PC-9 (cell line): ENCODE results near the gene MRPL18. TPM values are rescaled to one million over a fixed set of nuclear protein-coding genes. Genes with fewer than 3 reads are reported as not detected.

ENCODE experiments used
- BruUV-seq: library from RNA; stranded (reverse); fragments of 400-500 nt; replicated peaks from 2 replicates; lab custom pipeline; 2021; lab: Mats Ljungman, UMichigan
- CTCF ChIA-PET: fragments of 300-600 bp; sonication (Branson Sonifier 250); formaldehyde crosslinking; loops from one replicate; lab custom pipeline; 2022; ENCODE audit warnings: antibody characterized with exemption; lab: Charles Lee
- POLR2A ChIA-PET: fragments of 300-600 bp; sonication (Branson Sonifier 250); formaldehyde crosslinking; loops from one replicate; lab custom pipeline; 2022; ENCODE audit warnings: antibody characterized with exemption; ENCODE audit not compliant: unreplicated experiment; lab: Charles Lee
- DNase-seq, 2 experiments: peaks; one replicate each; pipeline versions ENCODE4 v3.0.0 to v3.0.0-alpha.2; 2015 to 2022; ENCODE audit warnings: mixed read lengths in 1 of 2
- H2AFZ ChIP-seq: fragments of 200-600 bp; sonication (generic); 2 replicates; pipeline ENCODE4 v1.8.1; 2017; ENCODE audit warnings: antibody characterized with exemption
- H3F3A ChIP-seq: fragments of 200-600 bp; sonication (generic); 2 replicates; pipeline ENCODE4 v1.8.1; 2017; ENCODE audit warnings: antibody characterized with exemption, mild to moderate bottlenecking, low read depth; ENCODE audit not compliant: insufficient read depth
- H3K27ac ChIP-seq: fragments of 200-600 bp; sonication (generic); 2 replicates; pipeline ENCODE4 v1.6.1; 2016; ENCODE audit warnings: mixed run types
- H3K27me3 ChIP-seq: fragments of 200-600 bp; sonication (generic); 2 replicates; pipeline ENCODE4 v1.6.1; 2016; ENCODE audit warnings: low read depth, mixed run types; ENCODE audit not compliant: insufficient read depth
- H3K36me3 ChIP-seq: fragments of 200-600 bp; sonication (generic); 2 replicates; pipeline ENCODE4 v1.6.1; 2016; ENCODE audit warnings: low read depth, mixed run types
- H3K4me1 ChIP-seq: fragments of 200-600 bp; sonication (generic); replicated peaks from 2 replicates; pipeline ENCODE4 v1.6.1; 2016; ENCODE audit warnings: mixed run types; ENCODE audit not compliant: insufficient read depth
- H3K4me2 ChIP-seq: fragments of 200-600 bp; sonication (generic); 2 replicates; pipeline ENCODE4 v1.6.1; 2017; ENCODE audit warnings: mixed run types
- H3K4me3 ChIP-seq: fragments of 200-600 bp; sonication (generic); 2 replicates; pipeline ENCODE4 v1.6.1; 2016; ENCODE audit warnings: mixed run types
- H3K79me2 ChIP-seq: fragments of 200-600 bp; sonication (generic); 2 replicates; pipeline ENCODE4 v1.6.1; 2017; ENCODE audit warnings: low read depth, mixed run types
- H3K9me2 ChIP-seq: fragments of 200-600 bp; sonication (generic); 2 replicates; pipeline ENCODE4 v1.8.1; 2017; ENCODE audit warnings: mild to moderate bottlenecking; ENCODE audit not compliant: insufficient read depth
- H3K9me3 ChIP-seq: fragments of 200-600 bp; sonication (generic); 2 replicates; pipeline ENCODE4 v1.8.1; 2016; ENCODE audit warnings: low read depth; ENCODE audit not compliant: insufficient read depth
- H4K20me1 ChIP-seq: fragments of 200-600 bp; sonication (generic); 2 replicates; pipeline ENCODE4 v1.8.1; 2017; ENCODE audit not compliant: insufficient read depth
- EZH2 ChIP-seq: fragments of 200-600 bp; sonication (generic); IDR thresholded peaks from 2 replicates; pipeline ENCODE4 v1.8.0; 2017; ENCODE audit warnings: antibody characterized with exemption, low read depth
- intact Hi-C: fragments of 100-400 bp; cut with micrococcal nuclease; formaldehyde crosslinking; loops from one replicate; pipeline ENCODE4 v1.10.0; 2022; ENCODE audit not compliant: unreplicated experiment
- total RNA-seq: library from RNA; stranded (reverse); gene quantifications from 2 replicates; pipeline ENCODE4 v1.2.3, GENCODE V29; 2021
- TF ChIP-seq, protein P1 (sequence below): fragments of 200-600 bp; sonication (generic); conservative IDR thresholded peaks from 2 replicates; pipeline ENCODE4 v1.6.1; 2017; ENCODE audit warnings: mixed run types, antibody characterized with exemption, mild to moderate bottlenecking, moderate library complexity

MRPL18 gene
- total RNA-seq, 1 experiment from 2014 or later: 54.4 TPM

DNA sequence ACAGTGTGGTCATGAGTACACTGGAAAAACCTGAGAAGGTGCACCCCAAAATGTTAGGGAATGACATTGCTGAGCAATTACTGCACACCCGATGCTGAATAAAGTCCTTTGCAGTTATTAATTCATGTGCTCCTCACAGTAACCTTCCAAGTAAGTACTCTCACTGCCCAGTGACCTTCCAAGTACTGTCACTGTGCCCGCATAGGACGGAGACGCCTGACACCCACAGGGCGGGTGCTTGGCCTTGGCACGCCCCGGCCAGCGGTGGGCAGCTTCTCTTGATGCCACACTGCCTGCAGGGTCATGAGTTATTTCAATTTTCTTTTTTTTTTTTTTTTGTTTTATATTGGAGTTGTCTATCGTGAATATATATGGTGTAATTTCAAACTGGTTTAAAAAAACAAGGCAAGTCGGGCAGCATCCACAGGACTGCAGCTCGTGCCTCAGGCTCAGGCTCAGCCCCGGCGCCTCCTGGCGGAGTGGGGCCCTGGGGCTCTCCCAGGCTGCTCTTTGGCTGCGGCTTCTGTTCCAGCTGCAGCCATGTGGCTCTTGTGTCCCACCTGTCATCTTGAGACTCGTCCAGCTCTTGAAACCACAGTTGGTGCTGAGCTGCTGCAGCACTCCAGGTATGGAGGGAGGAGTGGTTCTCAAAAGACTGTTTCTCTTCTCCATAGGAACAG is 36.8 kb downstream of the MRPL18 start:
- ChIA-PET CTCF (no interaction called here), POLR2A (no interaction called here)
- Histone ChIP-seq H3K4me1 (no peaks in the 10 kb centered on the region), H3K9me2 (no peaks in the 10 kb centered on the region), H3K27me3 (peaks cover 4% of the 10 kb centered on the region; the same call in 1 of the 2 replicates), H4K20me1 (no peaks in the 10 kb centered on the region), H3K27ac (no peak overlapping the region), H3K4me2 (no peak overlapping the region), H3K4me3 (no peak overlapping the region), H3K9me3 (no peaks in the 10 kb centered on the region), H3K79me2 (no peaks in the 10 kb centered on the region), H3F3A (no peaks in the 10 kb centered on the region), H3K36me3 (no peaks in the 10 kb centered on the region), H2AFZ (no peak overlapping the region)
- no peak for DNase-seq
- intact Hi-C loops: no loop called here
- BruUV-seq: no TSS peak
- no peak for TF ChIP-seq EZH2

GRCh38 chr6:159828074-159828473 is 37.8 kb downstream of the MRPL18 start:
- no peak for DNase-seq
- CTCF ChIA-PET: no interaction called here
- BruUV-seq: no TSS peak

GRCh38 chr6:159829526-159829925 is 39.3 kb downstream of the MRPL18 start:
- ChIA-PET CTCF (interaction anchor here (0.6 kb wide), 2 partner anchors 34 to 1256 kb away, joined by 3 to 5 read pairs; no protein-coding TSS in a partner anchor), POLR2A (no interaction called here)
- no peak for TF ChIP-seq EZH2
- TF ChIP-seq, protein P1, sequence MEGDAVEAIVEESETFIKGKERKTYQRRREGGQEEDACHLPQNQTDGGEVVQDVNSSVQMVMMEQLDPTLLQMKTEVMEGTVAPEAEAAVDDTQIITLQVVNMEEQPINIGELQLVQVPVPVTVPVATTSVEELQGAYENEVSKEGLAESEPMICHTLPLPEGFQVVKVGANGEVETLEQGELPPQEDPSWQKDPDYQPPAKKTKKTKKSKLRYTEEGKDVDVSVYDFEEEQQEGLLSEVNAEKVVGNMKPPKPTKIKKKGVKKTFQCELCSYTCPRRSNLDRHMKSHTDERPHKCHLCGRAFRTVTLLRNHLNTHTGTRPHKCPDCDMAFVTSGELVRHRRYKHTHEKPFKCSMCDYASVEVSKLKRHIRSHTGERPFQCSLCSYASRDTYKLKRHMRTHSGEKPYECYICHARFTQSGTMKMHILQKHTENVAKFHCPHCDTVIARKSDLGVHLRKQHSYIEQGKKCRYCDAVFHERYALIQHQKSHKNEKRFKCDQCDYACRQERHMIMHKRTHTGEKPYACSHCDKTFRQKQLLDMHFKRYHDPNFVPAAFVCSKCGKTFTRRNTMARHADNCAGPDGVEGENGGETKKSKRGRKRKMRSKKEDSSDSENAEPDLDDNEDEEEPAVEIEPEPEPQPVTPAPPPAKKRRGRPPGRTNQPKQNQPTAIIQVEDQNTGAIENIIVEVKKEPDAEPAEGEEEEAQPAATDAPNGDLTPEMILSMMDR: no peak
- H3K4me1 ChIP-seq: no peaks in the 10 kb centered on the region
- no peaks in the 10 kb centered on the region for H3K9me3 ChIP-seq
- no peaks in the 10 kb centered on the region; the same call in 1 of the 2 replicates for H3K27me3 ChIP-seq
- H3K36me3 ChIP-seq: no peaks in the 10 kb centered on the region
- intact Hi-C loops: no loop called here
- H4K20me1 ChIP-seq: no peaks in the 10 kb centered on the region
- no peak for DNase-seq
- H2AFZ ChIP-seq: no peak overlapping the region
- no peak overlapping the region for H3K4me2 ChIP-seq
- no peak overlapping the region for H3K27ac ChIP-seq
- H3K79me2 ChIP-seq: no peaks in the 10 kb centered on the region
- BruUV-seq: no TSS peak
- no peaks in the 10 kb centered on the region for H3F3A ChIP-seq
- no peaks in the 10 kb centered on the region for H3K9me2 ChIP-seq
- no peak overlapping the region for H3K4me3 ChIP-seq

More at GRCh38 chr6:159828074-159828473, 37.8 kb downstream of the MRPL18 start:
- POLR2A ChIA-PET: no interaction called here
- H3K79me2 ChIP-seq: no peaks in the 10 kb centered on the region
- no peak overlapping the region for H3K27ac ChIP-seq
- no peaks in the 10 kb centered on the region for H3K36me3 ChIP-seq
- peaks cover 4% of the 10 kb centered on the region; the same call in 1 of the 2 replicates for H3K27me3 ChIP-seq
- H3K4me1 ChIP-seq: no peaks in the 10 kb centered on the region
- no peaks in the 10 kb centered on the region for H3K9me3 ChIP-seq
- H3K9me2 ChIP-seq: no peaks in the 10 kb centered on the region
- no peak overlapping the region for H3K4me3 ChIP-seq
- no peaks in the 10 kb centered on the region for H4K20me1 ChIP-seq
- no peak overlapping the region for H3K4me2 ChIP-seq
- no peak overlapping the region for H2AFZ ChIP-seq
- no peak for TF ChIP-seq EZH2
- TF ChIP-seq, protein P1: no peak
- intact Hi-C loops: no loop called here
- no peaks in the 10 kb centered on the region for H3F3A ChIP-seq
